ENCODE results near the gene PNPLA7. TPM values are rescaled to one million over a fixed set of nuclear protein-coding genes. Genes with fewer than 3 reads are reported as not detected.
A peak's percentile ranks its signal among the peaks of the same experiment; 100 is the strongest.

PNPLA7 gene
- polyA plus RNA-seq, 3 donors from 2014 or later = 0.24 to 0.53 (median 0.32) TPM

- no peak for DNase-seq
- Mint-ChIP-seq H3K27me3 (ENCODE audit: low read depth in 3 of 3) (peaks cover 6 to 16% (median 15%) of the 10 kb centered on the region in 3 donors), H3K4me3 (no peak overlapping the region), H3K9me3 (no peaks in the 10 kb centered on the region), H3K4me1 (peaks cover 37 to 39% of the 10 kb centered on the region in 2 donors), H3K36me3 (no peaks in the 10 kb centered on the region), H3K27ac (no peak overlapping the region)
Measured at GRCh38 chr9:137449081-137449844, 100.9 kb downstream of the PNPLA7 start.

- Mint-ChIP-seq H3K9me3 (no peaks in the 10 kb centered on the region), H3K4me1 (peaks cover 34 to 36% of the 10 kb centered on the region in 2 donors), H3K36me3 (no peaks in the 10 kb centered on the region), H3K27me3 (ENCODE audit: low read depth in 3 of 3) (peaks cover 6 to 16% (median 15%) of the 10 kb centered on the region in 3 donors), H3K27ac (no peak overlapping the region), H3K4me3 (no peak overlapping the region)
- no peak for DNase-seq
Measured at GRCh38 chr9:137448602-137448962, 101.6 kb downstream of the PNPLA7 start.

GRCh38 chr9:137447722-137448601 lies 102.2 kb downstream of the PNPLA7 start:
- Mint-ChIP-seq H3K27ac (no peak overlapping the region), H3K4me3 (no peak overlapping the region), H3K36me3 (no peaks in the 10 kb centered on the region)

GRCh38 chr9:137446851-137447471 lies 103.2 kb downstream of the PNPLA7 start:
- H3K9me3 Mint-ChIP-seq = no peaks in the 10 kb centered on the region
- no peak for DNase-seq
- H3K27me3 Mint-ChIP-seq (ENCODE audit: low read depth in 3 of 3) = peaks cover 8 to 26% (median 10%) of the 10 kb centered on the region in 3 donors
- H3K27ac Mint-ChIP-seq = peak overlapping the region in 3 of 6 donors; percentile 40 to 50 (median 49)
- no peak overlapping the region for H3K4me3 Mint-ChIP-seq
- peaks cover 0 to 1% (median 0%) of the 10 kb centered on the region in 3 donors for H3K36me3 Mint-ChIP-seq
- peaks cover 27 to 30% of the 10 kb centered on the region in 2 donors for H3K4me1 Mint-ChIP-seq

More at GRCh38 chr9:137447722-137448601, 102.2 kb downstream of the PNPLA7 start:
- Mint-ChIP-seq H3K27me3 (ENCODE audit: low read depth in 3 of 3) (peaks cover 6 to 19% (median 16%) of the 10 kb centered on the region in 3 donors), H3K9me3 (no peaks in the 10 kb centered on the region), H3K4me1 (peaks cover 33 to 35% of the 10 kb centered on the region in 2 donors)
- no peak for DNase-seq

- Mint-ChIP-seq H3K4me1 (peaks cover 25% of the 10 kb centered on the region in 2 donors), H3K4me3 (no peak overlapping the region), H3K27me3 (ENCODE audit: low read depth in 3 of 3) (peaks cover 9 to 27% (median 10%) of the 10 kb centered on the region in 3 donors), H3K27ac (no peak overlapping the region), H3K36me3 (peaks cover 0 to 3% (median 0%) of the 10 kb centered on the region in 3 donors), H3K9me3 (no peaks in the 10 kb centered on the region)
- DNase-seq = no peak
Measured at GRCh38 chr9:137445930-137446431, 104.2 kb downstream of the PNPLA7 start.

- H3K4me1 Mint-ChIP-seq = peaks cover 19 to 20% of the 10 kb centered on the region in 2 donors
- H3K27me3 Mint-ChIP-seq (ENCODE audit: low read depth in 3 of 3) = peaks cover 9 to 27% (median 9%) of the 10 kb centered on the region in 3 donors
- H3K4me3 Mint-ChIP-seq = peak overlapping the region in 1 of 5 donors; percentile 1
- H3K36me3 Mint-ChIP-seq = peaks cover 0 to 3% (median 0%) of the 10 kb centered on the region in 3 donors
- peak; percentile 75 to 81 (median 75) for DNase-seq
- H3K9me3 Mint-ChIP-seq = no peaks in the 10 kb centered on the region
- peak overlapping the region in 1 of 6 donors; percentile 57 for H3K27ac Mint-ChIP-seq
Measured at GRCh38 chr9:137445275-137445807, 104.9 kb downstream of the PNPLA7 start.

GRCh38 chr9:137444106-137444790 lies 106.0 kb downstream of the PNPLA7 start:
- Mint-ChIP-seq H3K4me3 (no peak overlapping the region), H3K9me3 (no peaks in the 10 kb centered on the region), H3K36me3 (peaks cover 0 to 3% (median 0%) of the 10 kb centered on the region in 3 donors), H3K4me1 (peaks cover 15 to 16% of the 10 kb centered on the region in 2 donors), H3K27ac (no peak overlapping the region), H3K27me3 (ENCODE audit: low read depth in 3 of 3) (peaks cover 7 to 21% (median 7%) of the 10 kb centered on the region in 3 donors)
- no peak for DNase-seq

- peaks cover 0 to 3% (median 0%) of the 10 kb centered on the region in 3 donors for H3K36me3 Mint-ChIP-seq
- H3K4me3 Mint-ChIP-seq = peak overlapping the region; percentile 57 to 84 (median 77)
- DNase-seq = no peak
- peaks cover 1 to 17% (median 5%) of the 10 kb centered on the region in 3 donors for H3K27me3 Mint-ChIP-seq (ENCODE audit: low read depth in 3 of 3)
- H3K27ac Mint-ChIP-seq = peak overlapping the region in 4 of 6 donors; percentile 30 to 70 (median 59)
- no peaks in the 10 kb centered on the region for H3K9me3 Mint-ChIP-seq
- peaks cover 15 to 16% of the 10 kb centered on the region in 2 donors for H3K4me1 Mint-ChIP-seq
Measured at GRCh38 chr9:137441935-137442321, 108.3 kb downstream of the PNPLA7 start.

- Mint-ChIP-seq H3K4me1 (peaks cover 15 to 16% of the 10 kb centered on the region in 2 donors), H3K27ac (peak within 1 kb of the TSS in 4 of 6 donors; percentile 30 to 70 (median 59)), H3K9me3 (no peaks in the 10 kb centered on the region)
Measured at GRCh38 chr9:137441289-137441934, 108.8 kb downstream of the PNPLA7 start, which contains the start of gene ENTPD8. Gene ENTPD8, minus strand, starts transcription at chr9:137441357. Its CDS starts 3,072 bp downstream, at chr9:137438285.

GRCh38 chr9:137439158-137439714 lies 111.0 kb downstream of the PNPLA7 start:
- H3K27ac Mint-ChIP-seq = no peak overlapping the region
- no peak for DNase-seq

More at GRCh38 chr9:137441289-137441934, 108.8 kb downstream of the PNPLA7 start, which contains the start of gene ENTPD8:
- Mint-ChIP-seq H3K36me3 (peaks cover 0 to 3% (median 0%) of the 10 kb centered on the region in 3 donors), H3K4me3 (peak within 1 kb of the TSS; percentile 57 to 84 (median 77)), H3K27me3 (ENCODE audit: low read depth in 3 of 3) (peaks cover 1 to 16% (median 5%) of the 10 kb centered on the region in 3 donors)
- DNase-seq = no peak

GRCh38 chr9:137438591-137439157 lies 111.5 kb downstream of the PNPLA7 start:
- no peak for DNase-seq
- Mint-ChIP-seq H3K36me3 (peaks cover 0 to 3% (median 0%) of the 10 kb centered on the region in 3 donors), H3K9me3 (no peaks in the 10 kb centered on the region), H3K27ac (no peak overlapping the region), H3K27me3 (ENCODE audit: low read depth in 3 of 3) (peaks cover 1 to 13% (median 5%) of the 10 kb centered on the region in 3 donors), H3K4me3 (no peak overlapping the region), H3K4me1 (peaks cover 6 to 8% of the 10 kb centered on the region in 2 donors)

More at GRCh38 chr9:137439158-137439714, 111.0 kb downstream of the PNPLA7 start:
- Mint-ChIP-seq H3K4me1 (peaks cover 6 to 8% of the 10 kb centered on the region in 2 donors), H3K9me3 (no peaks in the 10 kb centered on the region), H3K36me3 (peaks cover 0 to 3% (median 0%) of the 10 kb centered on the region in 3 donors), H3K4me3 (peak overlapping the region in 1 of 5 donors; percentile 54), H3K27me3 (ENCODE audit: low read depth in 3 of 3) (peaks cover 1 to 13% (median 5%) of the 10 kb centered on the region in 3 donors)
